Body of pancreas (tissue), 4 donors: ENCODE data around the gene RB1.

Experiments
- CTCF ChIP-seq, 7 experiments: fragments of 450-650 bp in 4 of 7; fragments of 200-600 bp in 3 of 7; sonication (generic) in 3 of 7; IDR thresholded peaks; one replicate each; pipeline ENCODE4 v1.5.1; 2016 to 2019; ENCODE audit warnings: antibody characterized with exemption in 7 of 7
- POLR2A ChIP-seq, 3 donors: fragments of 450-650 bp; IDR thresholded peaks; one replicate each; pipeline ENCODE4 v1.6.1; 2016; ENCODE audit warnings: antibody characterized with exemption in 3 of 3, mild to moderate bottlenecking in 2 of 3

DNA sequence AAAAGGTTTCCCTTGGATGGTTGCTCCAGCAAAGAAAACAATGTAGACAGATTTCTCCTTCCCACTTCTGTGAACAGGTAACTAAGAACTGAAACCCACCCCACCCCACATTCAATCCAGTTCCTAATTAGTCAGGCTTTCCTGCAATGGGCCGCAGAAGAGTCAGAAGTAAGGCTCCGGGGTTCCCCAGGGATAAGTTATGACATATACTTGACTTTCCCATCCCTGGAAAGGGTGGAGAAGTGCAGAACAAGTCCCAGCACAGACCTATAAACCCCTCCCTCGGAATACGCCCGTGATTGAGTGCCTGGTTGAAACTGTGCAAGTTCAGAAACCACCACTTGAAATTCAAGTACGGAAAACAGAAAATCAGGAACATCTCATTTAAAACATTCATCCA is 204.5 kb downstream of the RB1 start:
- TF ChIP-seq CTCF (IDR thresholded peaks at IDR 0.05): no peak
- TF ChIP-seq POLR2A (IDR thresholded peaks at IDR 0.05): no peak
